ENCODE data around the gene EXOSC10.
"Not testable (repeated sequence)": the region's sequence is repeated elsewhere in the genome, so short reads cannot be mapped to it uniquely, and the experiment has no call there.

The EXOSC10 gene

DNA sequence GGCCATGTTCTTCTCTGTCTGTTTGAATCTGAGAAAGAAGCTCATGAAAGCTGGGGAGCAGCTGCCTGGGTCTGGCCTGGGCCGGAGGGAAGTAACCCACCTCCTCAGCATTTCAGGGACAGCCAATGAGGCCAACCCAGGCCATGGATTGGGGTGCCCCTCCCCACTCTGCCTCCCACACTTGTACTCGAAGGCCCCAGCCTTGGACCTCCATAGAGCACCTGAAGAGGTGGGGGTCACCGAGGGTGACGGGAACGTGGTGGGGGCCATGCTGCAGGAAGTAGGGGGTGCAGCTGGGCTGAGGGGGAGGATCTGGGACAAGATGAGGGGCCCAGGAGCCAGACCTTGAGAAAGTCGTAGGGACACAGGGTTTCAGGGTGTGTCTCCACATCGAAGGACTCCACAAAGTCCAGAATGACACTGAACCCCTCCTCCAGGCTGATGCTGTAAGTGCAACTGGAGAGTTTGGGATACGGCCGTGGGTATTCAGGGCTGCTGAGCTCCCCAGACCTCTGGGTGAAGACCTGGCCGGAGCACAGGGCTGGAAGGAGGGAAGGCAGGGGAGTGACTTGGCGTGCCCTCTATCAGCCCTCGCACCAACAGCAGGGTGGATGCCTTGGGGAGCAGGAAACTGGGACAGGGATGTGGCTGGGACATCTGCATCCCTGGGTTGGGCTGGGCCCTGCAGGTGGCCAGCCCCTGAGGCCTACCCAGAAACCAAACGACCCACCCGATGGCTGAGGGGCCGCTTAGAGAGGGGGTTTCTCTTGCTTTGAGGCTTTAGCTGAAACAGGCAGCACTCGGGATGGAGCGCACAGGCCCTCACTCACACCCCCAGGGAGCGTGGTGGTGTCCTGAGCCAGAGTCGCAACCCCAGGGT lies 56.4 kb downstream of the EXOSC10 start:
- DNase-seq, result no peak

DNA sequence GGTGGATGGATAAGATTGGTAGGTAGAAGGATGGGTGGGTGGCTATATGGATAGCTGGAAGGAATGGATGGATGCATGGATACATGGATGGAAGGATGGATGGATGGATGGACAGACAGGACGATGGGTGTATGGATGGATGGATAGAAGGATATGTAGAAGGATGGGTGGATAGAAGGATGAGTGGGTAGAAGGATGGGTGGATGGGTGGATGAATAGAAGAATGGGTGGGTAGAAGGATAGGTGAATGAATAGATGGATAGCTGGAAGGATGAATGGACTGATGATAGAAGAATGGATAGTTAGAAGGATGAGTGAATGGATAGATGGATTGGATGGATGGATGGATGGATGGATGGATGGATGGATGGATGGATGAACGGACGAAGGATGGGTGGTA lies 57.6 kb downstream of the EXOSC10 start:
- DNase-seq, result no peak

DNA sequence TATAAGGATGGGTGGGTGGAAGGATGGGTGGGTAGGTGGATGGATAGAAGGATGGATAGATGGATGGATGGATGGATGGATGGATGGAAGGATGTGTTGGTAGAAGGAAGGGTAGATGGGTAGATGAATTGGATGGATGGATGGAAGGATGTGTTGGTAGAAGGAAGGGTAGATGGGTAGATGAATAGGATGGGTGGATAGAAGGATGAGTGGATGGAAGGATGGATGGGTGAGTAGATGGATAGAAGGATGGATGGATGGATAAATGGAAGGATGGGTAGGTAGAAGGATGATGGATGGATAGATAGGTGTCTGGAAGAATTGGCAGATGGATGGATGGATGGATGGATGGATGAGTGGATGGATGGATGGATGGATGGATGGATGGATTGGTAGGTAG lies 58.6 kb downstream of the EXOSC10 start:
- DNase-seq, result no peak

DNA sequence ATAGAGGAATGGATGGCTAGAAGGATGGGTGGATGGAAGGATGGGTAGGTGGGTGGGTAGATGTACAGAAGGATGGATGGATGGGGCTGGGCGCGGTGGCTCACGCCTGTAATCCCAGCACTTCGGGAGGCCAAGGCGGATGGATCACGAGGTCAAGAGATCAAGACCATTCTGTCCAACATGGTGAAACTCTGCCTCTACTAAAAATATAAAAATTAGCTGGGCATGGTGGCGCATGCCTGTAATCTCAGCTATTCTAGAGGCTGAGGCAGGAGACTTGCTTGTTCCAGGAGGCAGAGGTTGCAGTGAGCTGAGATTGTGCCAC lies 59.6 kb downstream of the EXOSC10 start:
- DNase-seq, result not testable (repeated sequence)

DNA sequence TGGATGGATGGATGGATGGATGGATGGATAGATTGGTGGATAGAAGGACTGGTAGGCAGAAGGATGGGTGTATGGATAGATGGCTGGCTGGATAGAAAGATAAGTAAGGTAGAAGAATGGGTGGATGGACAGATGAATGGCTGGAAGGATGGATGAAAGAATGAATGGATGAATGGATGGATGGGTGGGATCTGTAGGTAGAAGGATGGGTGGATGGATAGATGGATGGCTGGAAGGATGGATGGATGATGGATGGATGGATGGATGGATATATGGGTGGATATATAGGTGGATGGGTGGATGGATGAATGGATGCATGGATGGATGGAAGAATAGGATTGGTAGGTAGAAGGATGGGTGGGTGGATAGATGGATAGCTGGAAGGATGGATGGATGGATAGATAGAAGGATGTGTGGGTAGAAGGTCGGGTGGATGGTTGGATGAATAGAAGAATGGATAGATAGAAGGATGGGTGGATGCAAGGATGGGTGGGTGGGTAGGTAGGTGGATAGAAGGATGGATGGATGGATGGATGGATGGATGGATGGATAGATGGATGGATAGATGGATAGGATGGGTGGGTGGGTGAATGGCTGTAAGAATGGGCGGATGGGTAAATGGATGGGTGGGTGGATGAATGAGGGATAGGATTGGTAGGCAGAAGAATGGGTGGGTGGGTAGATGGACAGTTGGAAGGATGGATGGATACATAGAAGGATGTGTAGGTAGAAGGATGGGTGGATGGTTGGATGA lies 60.1 kb downstream of the EXOSC10 start:
- DNase-seq, result no peak

DNA sequence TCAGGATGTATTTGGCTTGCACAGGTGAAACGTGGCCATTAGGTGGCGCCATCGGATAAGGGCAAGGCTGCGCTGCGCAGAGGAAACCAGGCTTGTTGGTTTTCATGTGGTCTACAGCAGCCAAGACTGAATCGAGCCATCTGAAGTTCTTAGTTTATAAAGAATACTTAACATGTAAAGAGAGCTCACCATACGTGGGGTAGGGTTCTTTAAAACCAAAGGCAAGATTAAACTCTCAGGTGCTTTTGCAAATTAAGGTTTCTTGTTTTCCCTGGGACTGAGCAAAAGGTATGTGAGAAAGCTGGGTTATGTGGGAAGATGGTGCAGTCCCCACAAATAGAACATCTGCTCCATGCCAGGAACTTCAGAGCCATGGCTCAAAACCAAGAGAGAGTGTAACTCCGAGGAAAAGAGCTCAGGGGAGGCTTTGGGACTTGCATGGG lies 61.9 kb downstream of the EXOSC10 start:
- peak; percentile 86 to 90 for DNase-seq

DNA sequence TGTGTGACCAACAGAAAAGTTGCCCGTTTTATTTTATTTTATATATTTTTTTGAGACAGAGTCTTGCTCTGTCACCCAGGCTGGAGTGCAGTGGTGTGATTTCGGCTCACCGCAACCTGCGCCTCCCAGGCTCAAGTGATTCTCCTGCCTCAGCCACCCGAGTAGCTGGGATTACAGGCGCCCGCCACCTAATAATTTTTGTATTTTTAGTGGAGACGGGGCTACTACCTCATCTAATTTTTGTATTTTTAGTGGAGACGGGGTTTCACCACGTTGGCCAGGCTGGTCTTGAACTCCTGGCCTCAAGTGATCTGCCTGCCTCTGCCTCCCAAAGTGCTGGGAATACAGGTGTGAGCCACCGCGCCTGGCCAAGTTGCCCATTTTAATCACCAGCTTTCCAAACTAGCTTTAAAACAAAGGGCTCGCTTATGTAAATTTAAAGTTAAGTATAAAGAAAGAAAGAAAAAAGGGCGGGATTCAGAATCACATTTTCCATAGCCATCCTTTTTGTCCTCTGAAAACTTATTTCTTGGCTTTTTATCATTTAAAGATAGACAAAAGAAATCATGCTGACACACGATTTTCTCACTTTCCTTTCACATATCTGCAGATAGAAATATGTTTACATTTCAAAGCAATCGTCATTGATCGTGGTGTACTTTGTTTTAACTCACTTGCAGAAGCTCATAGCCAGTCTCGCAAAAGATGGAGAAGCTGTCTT lies 62.5 kb downstream of the EXOSC10 start:
- DNase-seq, result not testable (repeated sequence)

DNA sequence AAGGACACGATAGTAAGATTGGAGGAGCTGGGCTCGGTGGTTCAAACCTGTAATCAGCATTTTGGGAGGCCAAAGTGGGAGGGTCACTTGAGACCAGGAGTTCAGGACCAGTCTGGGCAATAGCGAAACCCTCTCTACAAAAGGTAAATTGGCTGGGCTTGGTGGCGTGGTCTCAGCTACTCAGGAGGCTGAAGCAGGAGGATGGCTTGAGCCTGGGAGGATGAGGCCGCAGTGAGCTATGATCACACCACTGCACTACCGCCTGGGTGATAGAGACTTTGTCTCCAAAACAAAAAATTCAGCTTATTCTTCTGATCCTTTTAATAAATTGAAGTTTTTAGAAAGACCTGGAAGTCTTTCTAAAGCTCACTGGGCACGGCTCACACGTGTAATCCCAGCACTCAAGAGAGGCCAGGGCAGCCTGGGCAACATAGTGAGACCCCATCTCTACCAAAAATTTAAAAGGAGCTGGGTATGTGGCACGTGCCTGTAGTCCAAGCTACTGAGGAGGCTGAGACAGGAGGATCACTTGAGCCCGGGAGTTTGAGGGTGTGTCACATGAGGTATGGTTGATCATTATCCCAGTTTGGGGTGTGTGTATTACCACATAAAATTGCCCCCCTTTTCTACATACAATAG lies 67.9 kb downstream of the EXOSC10 start:
- DNase-seq, result no peak

DNA sequence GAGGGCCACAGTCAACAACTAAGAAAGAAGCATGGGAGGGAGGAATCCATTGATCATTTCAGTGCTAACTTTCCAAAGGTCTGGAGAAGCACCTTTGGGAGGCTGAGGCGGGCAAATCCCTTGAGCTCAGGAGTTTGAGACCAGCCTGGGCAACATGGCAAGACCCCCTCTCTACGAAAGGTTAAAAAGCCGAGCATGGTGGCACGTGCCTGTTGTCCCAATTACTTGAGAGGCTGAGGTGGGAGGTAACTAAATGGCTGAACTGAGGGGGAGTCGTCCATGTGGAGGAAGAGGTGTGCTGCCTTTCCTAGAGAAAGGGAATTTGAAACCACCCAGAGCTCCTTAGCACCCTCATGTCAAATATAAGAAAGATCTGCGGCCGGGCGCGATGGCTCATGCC lies 68.8 kb downstream of the EXOSC10 start:
- DNase-seq, result no peak

DNA sequence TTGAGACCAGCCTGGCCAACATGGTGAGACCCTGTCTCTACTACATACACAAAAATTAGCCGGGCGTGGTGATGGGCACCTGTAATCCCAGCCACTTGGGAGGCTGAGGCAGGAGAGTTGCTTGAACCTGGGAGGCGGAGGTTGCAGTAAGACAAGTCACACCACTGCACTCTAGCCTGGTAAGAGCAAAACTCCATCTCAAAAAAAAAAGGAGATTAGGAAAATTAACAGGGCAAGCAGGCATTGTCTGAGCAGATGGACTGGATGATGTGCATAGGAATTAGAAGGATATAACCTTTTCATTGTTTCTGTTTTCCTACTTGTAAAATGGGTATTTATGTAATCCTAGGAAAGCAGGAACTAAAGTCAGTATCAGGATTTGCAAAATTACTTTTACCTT lies 71.7 kb downstream of the EXOSC10 start:
- DNase-seq, result no peak

DNA sequence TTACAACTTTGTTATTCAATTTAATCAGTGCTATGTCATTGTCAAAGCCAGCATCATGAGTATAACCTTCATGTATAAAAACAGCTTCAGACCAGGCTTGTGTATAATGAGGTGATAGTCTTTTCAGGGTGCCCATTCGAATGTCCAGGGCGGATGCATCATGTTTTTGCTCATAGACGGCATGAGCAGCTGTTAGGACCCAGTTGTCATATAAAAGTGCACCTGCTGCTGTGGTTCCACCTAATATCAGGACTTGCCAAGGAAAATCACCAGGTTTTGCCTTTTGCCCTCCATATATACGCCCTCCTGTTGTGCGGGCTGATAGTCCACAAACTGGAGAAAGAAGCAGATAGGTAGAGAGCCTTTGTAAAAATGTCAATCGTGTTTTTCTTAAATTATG lies 72.4 kb downstream of the EXOSC10 start:
- no peak for DNase-seq

DNA sequence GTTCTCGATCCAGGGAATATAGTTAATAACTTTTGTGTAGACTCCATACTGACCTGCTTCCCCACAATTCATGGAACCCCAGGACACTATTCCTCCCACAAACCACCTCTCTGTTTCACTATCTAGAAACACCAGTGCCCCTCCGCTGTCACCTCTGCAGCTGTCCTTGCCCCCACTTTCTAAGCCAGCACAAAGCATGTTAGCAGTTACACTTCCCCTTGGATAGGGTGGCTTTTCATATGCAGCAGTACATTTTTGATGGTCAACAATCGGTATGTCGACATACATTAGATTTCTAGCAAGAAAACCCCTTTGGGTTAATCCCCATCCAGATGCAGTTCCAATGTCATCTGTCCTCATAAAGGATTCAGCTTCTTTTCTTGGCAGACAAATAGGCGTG lies 72.8 kb downstream of the EXOSC10 start:
- DNase-seq, result no peak

DNA sequence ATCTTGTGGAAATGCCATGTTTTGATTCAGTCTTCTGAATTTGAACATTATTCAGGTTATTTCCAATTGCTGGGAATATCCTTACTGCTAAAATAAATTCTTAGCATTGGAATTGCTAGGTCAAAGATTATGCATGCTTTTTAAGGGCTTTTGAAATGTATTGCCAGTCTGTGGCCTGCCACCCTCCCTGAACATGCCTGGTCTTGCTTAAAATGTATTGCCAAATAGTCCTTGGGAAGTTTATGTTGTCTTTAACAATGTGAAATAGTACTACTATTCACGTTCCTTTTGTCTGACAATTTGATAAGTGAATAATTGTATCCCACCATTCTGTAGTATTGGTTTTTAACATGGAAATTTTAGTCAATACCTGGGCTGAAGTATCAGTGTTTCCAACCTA lies 73.6 kb downstream of the EXOSC10 start:
- DNase-seq, result no peak

DNA sequence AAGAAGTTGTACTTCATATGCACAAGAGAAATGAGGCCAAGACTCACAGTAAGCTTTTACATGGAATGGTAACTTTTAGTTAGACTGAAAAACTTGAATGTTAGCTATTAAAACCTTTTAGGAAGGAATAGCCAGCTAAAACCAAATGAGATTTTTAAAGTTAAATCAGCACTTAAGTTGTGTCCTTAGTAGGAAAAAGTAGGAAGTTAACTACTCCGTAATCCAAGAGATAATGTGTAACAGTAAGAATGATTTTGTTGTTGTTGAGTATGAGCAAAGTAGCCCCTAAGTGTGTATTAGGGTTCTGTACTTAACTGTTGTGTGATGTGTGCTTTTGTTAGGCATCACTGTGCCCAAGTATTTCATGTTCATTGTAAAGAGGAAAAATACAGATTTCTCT lies 74.1 kb downstream of the EXOSC10 start:
- no peak for DNase-seq

DNA sequence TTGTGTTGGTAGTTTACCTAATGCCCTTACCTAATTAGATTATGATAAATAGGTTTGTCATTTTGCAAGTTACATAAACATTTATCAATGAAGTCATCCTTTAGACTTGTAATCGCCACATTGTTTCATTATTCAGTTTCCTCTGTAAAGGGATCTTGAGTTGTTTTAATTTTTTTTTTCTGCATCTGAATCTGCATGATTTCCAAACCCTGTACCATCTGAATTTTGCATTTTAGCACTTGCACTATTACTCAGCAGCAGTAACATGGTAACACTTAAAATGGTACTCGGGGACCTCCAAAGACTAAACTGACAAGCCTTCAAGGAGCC lies 74.8 kb downstream of the EXOSC10 start:
- DNase-seq, result no peak

DNA sequence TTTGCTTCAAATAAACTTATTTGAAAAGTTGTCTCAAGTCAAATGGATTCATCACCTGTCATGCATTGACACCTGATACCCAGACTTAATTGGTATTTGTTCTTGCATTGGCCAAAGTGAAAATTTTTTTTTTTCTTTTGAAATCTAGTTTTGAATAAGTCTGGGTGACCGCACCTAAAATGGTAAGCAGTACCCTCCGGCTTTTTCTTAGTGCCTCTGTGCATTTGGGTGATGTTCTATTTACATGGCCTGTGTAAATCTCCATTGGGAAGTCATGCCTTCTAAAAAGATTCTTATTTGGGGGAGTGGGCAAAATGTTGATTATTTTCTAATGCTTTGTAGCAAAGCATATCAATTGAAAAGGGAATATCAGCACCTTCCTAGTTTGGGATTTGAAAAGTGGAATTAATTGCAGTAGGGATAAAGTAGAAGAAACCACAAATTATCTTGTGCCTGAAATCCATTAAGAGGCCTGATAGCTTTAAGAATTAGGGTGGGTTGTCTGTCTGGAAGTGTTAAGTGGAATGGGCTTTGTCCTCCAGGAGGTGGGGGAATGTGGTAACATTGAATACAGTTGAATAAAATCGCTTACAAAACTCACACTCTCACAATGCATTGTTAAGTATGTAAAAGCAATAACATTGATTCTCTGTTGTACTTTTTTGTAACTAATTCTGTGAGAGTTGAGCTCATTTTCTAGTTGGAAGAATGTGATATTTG lies 75.4 kb downstream of the EXOSC10 start:
- DNase-seq, result no peak

DNA sequence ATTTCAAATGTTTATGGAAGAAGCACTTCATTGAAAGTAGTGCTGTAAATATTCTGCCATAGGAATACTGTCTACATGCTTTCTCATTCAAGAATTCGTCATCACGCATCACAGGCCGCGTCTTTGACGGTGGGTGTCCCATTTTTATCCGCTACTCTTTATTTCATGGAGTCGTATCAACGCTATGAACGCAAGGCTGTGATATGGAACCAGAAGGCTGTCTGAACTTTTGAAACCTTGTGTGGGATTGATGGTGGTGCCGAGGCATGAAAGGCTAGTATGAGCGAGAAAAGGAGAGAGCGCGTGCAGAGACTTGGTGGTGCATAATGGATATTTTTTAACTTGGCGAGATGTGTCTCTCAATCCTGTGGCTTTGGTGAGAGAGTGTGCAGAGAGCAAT lies 76.5 kb downstream of the EXOSC10 start:
- DNase-seq, result no peak

DNA sequence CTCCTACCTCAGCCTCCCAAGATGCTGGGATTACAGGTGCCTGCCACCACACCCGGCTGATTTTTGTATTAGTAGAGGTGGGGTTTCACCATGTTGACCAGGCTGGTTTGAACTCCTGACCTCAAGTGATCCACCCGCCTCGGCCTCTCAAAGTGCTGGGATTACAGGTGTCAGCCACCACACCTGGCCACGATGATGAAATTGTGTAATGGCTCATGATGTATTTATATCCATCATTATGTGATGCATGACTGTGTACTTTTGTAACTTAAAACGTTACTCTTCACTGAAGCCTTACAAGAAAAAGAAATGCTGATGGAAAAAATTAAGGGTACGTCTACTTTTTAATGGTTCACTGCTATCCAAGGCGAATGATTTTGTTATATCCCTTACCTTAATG lies 79.7 kb downstream of the EXOSC10 start:
- no peak for DNase-seq

DNA sequence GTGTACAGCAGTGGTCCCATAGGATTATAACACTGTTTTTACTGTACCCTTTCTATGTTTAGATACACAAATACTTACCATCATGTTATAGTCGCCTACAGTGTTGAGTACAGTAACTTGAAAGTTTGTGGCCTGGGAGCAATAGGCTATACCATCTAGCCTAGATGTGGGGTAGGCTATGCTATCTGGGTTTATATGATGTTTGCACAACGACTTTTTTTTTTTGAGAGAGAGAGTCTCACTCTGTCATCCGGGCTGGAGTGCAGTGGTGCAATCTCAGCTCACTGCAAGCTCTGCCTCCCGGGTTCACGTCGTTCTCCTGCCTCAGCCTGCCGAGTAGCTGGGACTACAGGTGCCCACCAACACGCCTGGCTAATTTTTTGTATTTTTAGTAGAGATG lies 80.3 kb downstream of the EXOSC10 start:
- DNase-seq, result not testable (repeated sequence)
